Astrocyte of the spinal cord (primary cell): ENCODE data around the gene MGME1.
A peak's percentile ranks its signal among the peaks of the same experiment; 100 is the strongest.
"Not testable (repeated sequence)": the region's sequence is repeated elsewhere in the genome, so short reads cannot be mapped to it uniquely, and the experiment has no call there.

Experiments used
- DNase-seq: peaks from one replicate; pipeline ENCODE4 v3.0.0; 2011; ENCODE audit warnings: low read depth, low spot score
- H3K4me3 ChIP-seq: 2 replicates; pipeline ENCODE4 v1.5.1; 2011; ENCODE audit warnings: low read depth, mild to moderate bottlenecking, low read length, moderate library complexity
- CTCF ChIP-seq: IDR thresholded peaks from 2 replicates; pipeline ENCODE4 v1.5.1; 2012; ENCODE audit warnings: low read depth, mild to moderate bottlenecking, low read length, inconsistent platforms
- in situ Hi-C: cut with HindIII; loops from 2 replicates; pipeline ENCODE4 v1.10.0; 2017; ENCODE audit warnings: low sequenced_read_pairs

Gene MGME1

GRCh38 chr20:18016772-18017171, 48.0 kb downstream of the MGME1 start:
- TF ChIP-seq CTCF: no peak
- in situ Hi-C loops: no loop called here
- no peak overlapping the region for H3K4me3 ChIP-seq
- DNase-seq: no peak

- in situ Hi-C loops: no loop called here
- no peak overlapping the region for H3K4me3 ChIP-seq
- no peak for TF ChIP-seq CTCF
- DNase-seq: no peak
Observed at GRCh38 chr20:18018100-18018499, 49.3 kb downstream of the MGME1 start.

GRCh38 chr20:18019068-18019467, 50.2 kb downstream of the MGME1 start:
- DNase-seq: no peak
- H3K4me3 ChIP-seq: no peak overlapping the region
- peak; percentile 32 for TF ChIP-seq CTCF
- in situ Hi-C loops: no loop called here

GRCh38 chr20:18020931-18021330, 52.1 kb downstream of the MGME1 start:
- H3K4me3 ChIP-seq: no peak overlapping the region
- in situ Hi-C loops: no loop called here
- TF ChIP-seq CTCF: no peak
- no peak for DNase-seq

- in situ Hi-C loops: no loop called here
- no peak for DNase-seq
- H3K4me3 ChIP-seq: no peak overlapping the region
- TF ChIP-seq CTCF: no peak
Observed at GRCh38 chr20:18024606-18025127, 55.8 kb downstream of the MGME1 start.

- DNase-seq, H3K4me3 ChIP-seq, in situ Hi-C loops: not testable (repeated sequence)
Observed at GRCh38 chr20:18027011-18027410, 58.2 kb downstream of the MGME1 start.

- no peak for DNase-seq
- H3K4me3 ChIP-seq: no peak overlapping the region
- in situ Hi-C loops: no loop called here
- no peak for TF ChIP-seq CTCF
Observed at GRCh38 chr20:18030020-18030419, 61.2 kb downstream of the MGME1 start.
